Measurements from ENCODE around the gene ANKRD13B. TPM values are rescaled to one million over a fixed set of nuclear protein-coding genes. Genes with fewer than 3 reads are reported as not detected.

Gene ANKRD13B
- total and polyA plus RNA-seq, 2 donors (not counting 1 experiment from before 2014, with no cell fraction given): 1.6 to 2.8 TPM

DNA sequence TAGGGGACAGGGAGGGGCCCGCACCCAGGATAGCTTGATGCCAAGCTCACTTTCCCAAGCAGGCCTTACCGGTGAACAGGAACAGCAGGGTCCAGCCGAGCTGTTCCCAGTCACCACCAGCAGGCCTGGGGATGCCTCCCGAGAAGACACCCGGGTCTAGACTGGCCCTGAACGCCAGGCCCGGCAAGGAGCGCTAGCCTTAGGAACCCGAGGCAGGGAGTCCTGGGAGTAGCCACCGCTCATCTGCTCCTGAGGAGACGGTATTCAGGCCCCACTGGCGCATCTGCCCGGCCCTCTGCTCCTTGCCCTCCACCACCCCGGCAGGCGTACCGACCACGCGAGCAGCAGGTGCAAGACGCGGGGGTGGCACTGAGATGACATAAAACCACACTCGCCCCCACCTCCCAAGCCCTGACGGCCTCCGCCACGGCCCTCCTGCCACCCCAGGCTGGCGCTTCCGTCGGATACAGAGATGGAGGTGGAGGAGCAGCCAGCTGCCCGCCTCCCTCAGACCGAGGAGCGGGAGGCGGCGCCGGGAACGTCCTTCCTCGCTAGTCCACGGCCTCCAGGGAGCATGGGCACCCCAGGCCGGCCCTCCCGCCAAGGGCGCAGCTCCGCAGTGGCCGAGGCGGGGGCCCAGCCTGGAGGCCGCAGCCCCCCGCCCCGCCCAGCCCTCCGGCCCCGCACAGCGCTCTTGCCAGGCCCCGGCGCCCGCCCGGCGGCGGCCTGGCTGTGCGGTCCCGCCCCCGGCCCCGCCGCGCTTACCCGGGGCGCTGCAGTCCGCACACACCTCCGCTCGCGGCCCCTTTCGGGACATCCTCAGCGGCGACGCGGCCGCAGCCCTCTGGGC is 4.1 kb upstream of the ANKRD13B start:
- H3K9ac ChIP-seq (ENCODE audit: low read length): peak overlapping the region; percentile 79
- H3K4me2 ChIP-seq (replicated peaks; ENCODE audit: low read depth, low read length, poor library complexity, severe bottlenecking): peak overlapping the region; percentile 82
- ChIA-PET POLR2A (interaction anchor here (0.8 to 1.1 kb wide), 3 partner anchors 9 to 173 kb away, joined by 3 read pairs; no protein-coding TSS in a partner anchor), CTCF (interaction anchor here (0.7 to 24.3 kb wide), 9 partner anchors 8 to 343 kb away, joined by 3 to 336 read pairs (median 4); no protein-coding TSS in a partner anchor)
- H3K9me3 ChIP-seq (ENCODE audit: control extremely low read depth in 1 of 3, control insufficient read depth in 2 of 3, insufficient read depth in 1 of 3, low read length in 2 of 3): peaks cover 0 to 2% (median 0%) of the 10 kb centered on the region in 3 donors
- intact Hi-C loops (cut with micrococcal nuclease): loop anchor here (1.0 to 2.0 kb wide), 2 partner anchors 20 to 528 kb away; partner anchors contain the start of genes NSRP1 and TP53I13
- H3K27ac ChIP-seq (ENCODE audit: low read length in 2 of 2): no peak overlapping the region
- peaks cover 37% of the 10 kb centered on the region for H4K20me1 ChIP-seq (ENCODE audit: control insufficient read depth, insufficient read depth, low read length, poor library complexity, severe bottlenecking)
- peak; percentile 5 for ATAC-seq (ENCODE audit: low read depth)
- WGBS (ENCODE audit: insufficient coverage): under 1% methylated on average over 72 of the region's 72 CpGs
- peak; percentile 63 for DNase-seq
- H2AFZ ChIP-seq (ENCODE audit: insufficient read depth, low read depth, low read length, poor library complexity, severe bottlenecking): peak overlapping the region; percentile 76
- Mint-ChIP-seq H3K9me3 (ENCODE audit: insufficient read depth) (no peaks in the 10 kb centered on the region), H3K4me1 (peaks cover 73% of the 10 kb centered on the region), H3K4me3 (peak overlapping the region; percentile 91), H3K27me3 (no peaks in the 10 kb centered on the region), H3K27ac (peak overlapping the region; percentile 75)
- peak overlapping the region; percentile 8 to 79 (median 69) for H3K4me3 ChIP-seq (ENCODE audit: control extremely low read depth in 1 of 5, extremely low read depth in 1 of 5, insufficient read depth in 1 of 5, low read depth in 2 of 5, low read length in 4 of 5)
- peaks cover 58% of the 10 kb centered on the region for H3K79me2 ChIP-seq (ENCODE audit: control insufficient read depth, insufficient read depth, low read length)
- peaks cover 65 to 76% of the 10 kb centered on the region in 2 donors for H3K4me1 ChIP-seq (ENCODE audit: control insufficient read depth in 2 of 2, insufficient read depth in 2 of 2, low read length in 2 of 2)
- peaks cover 0 to under 1% (median 0%) of the 10 kb centered on the region in 4 experiments for H3K27me3 ChIP-seq (replicated peaks in 1 of 4; ENCODE audit: control extremely low read depth in 1 of 4, control insufficient read depth in 3 of 4, insufficient read depth in 4 of 4, low read length in 3 of 4)
- H3K36me3 ChIP-seq (replicated peaks in 1 of 2; ENCODE audit: control extremely low read depth in 1 of 2, control insufficient read depth in 1 of 2, extremely low read depth in 1 of 2, insufficient read depth in 2 of 2, low read length in 1 of 2): no peaks in the 10 kb centered on the region
- TF ChIP-seq EZH2 (IDR thresholded peaks at IDR 0.05; ENCODE audit: borderline replicate concordance, insufficient read depth, low read depth, low read length, poor library complexity, severe bottlenecking): no peak
- TF ChIP-seq, protein P1, sequence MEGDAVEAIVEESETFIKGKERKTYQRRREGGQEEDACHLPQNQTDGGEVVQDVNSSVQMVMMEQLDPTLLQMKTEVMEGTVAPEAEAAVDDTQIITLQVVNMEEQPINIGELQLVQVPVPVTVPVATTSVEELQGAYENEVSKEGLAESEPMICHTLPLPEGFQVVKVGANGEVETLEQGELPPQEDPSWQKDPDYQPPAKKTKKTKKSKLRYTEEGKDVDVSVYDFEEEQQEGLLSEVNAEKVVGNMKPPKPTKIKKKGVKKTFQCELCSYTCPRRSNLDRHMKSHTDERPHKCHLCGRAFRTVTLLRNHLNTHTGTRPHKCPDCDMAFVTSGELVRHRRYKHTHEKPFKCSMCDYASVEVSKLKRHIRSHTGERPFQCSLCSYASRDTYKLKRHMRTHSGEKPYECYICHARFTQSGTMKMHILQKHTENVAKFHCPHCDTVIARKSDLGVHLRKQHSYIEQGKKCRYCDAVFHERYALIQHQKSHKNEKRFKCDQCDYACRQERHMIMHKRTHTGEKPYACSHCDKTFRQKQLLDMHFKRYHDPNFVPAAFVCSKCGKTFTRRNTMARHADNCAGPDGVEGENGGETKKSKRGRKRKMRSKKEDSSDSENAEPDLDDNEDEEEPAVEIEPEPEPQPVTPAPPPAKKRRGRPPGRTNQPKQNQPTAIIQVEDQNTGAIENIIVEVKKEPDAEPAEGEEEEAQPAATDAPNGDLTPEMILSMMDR (IDR thresholded peaks at IDR 0.05): no peak
